K562 (cell line): ENCODE results near the gene GPR142. TPM values are rescaled to one million over a fixed set of nuclear protein-coding genes. Genes with fewer than 3 reads are reported as not detected.

Experiments
- AFF4 ChIP-seq: sonication (generic); formaldehyde crosslinking; IDR thresholded peaks from 2 replicates; pipeline ENCODE4 v1.8.0; 2023; ENCODE audit warnings: mild to moderate bottlenecking, missing genetic modification reagents
- ARID3A ChIP-seq: IDR thresholded peaks from 2 replicates; pipeline ENCODE4 v1.6.1; 2012; ENCODE audit warnings: low read depth, low read length, improper control_type of control experiment, borderline replicate concordance
- BCL6 ChIP-seq: fragments of 250-450 bp; sonication (Bioruptor Pico); IDR thresholded peaks from 2 replicates; pipeline ENCODE4 v1.4.0; 2020
- CHD2 ChIP-seq: IDR thresholded peaks from 2 replicates; pipeline ENCODE4 v1.6.1; 2011; ENCODE audit warnings: low read depth, low read length
- NBN ChIP-seq: fragments of 450-650 bp; IDR thresholded peaks from 2 replicates; pipeline ENCODE4 v1.6.1; 2016; ENCODE audit warnings: low read depth, mild to moderate bottlenecking
- PBX2 ChIP-seq, 2 experiments: IDR thresholded peaks in 1 of 2; conservative IDR thresholded peaks in 1 of 2; 2 replicates each; pipeline ENCODE4 v1.6.1; 2016; ENCODE audit warnings: low read depth in 2 of 2, mild to moderate bottlenecking in 1 of 2, missing compliant biosample characterization in 1 of 2, missing genetic modification characterization in 1 of 2, moderate library complexity in 1 of 2
- PRPF4 ChIP-seq: fragments of 200-400 bp; formaldehyde crosslinking; IDR thresholded peaks from one replicate; pipeline ENCODE4 v1.6.1; 2017; ENCODE audit warnings: low read length, low read depth, mild to moderate bottlenecking; ENCODE audit not compliant: insufficient read depth, poor library complexity, severe bottlenecking
- SAP30 ChIP-seq: fragments of 200-600 bp; sonication (generic); IDR thresholded peaks from 2 replicates; pipeline ENCODE4 v1.6.1; 2012; ENCODE audit warnings: borderline replicate concordance, low read depth, mild to moderate bottlenecking, moderate library complexity, low read length, control low read depth, inconsistent platforms; ENCODE audit not compliant: insufficient read depth, poor library complexity, severe bottlenecking
- TAF1 ChIP-seq: IDR thresholded peaks from 2 replicates; pipeline ENCODE4 v1.6.1; 2011; ENCODE audit warnings: mild to moderate bottlenecking, low read length, moderate library complexity; ENCODE audit not compliant: insufficient read depth, control insufficient read depth, severe bottlenecking; ENCODE audit errors: extremely low read depth
- TAF7 ChIP-seq: fragments of 450-650 bp; IDR thresholded peaks from 2 replicates; pipeline ENCODE4 v1.6.1; 2016; ENCODE audit warnings: missing genetic modification characterization, missing compliant biosample characterization
- TFAP4 ChIP-seq: sonication (generic); formaldehyde crosslinking; IDR thresholded peaks from 2 replicates; pipeline ENCODE4 v1.8.0; 2022; ENCODE audit warnings: missing genetic modification reagents, mild to moderate bottlenecking, moderate library complexity, borderline replicate concordance
- TOE1 ChIP-seq, 2 experiments: fragments of 450-650 bp in 1 of 2; sonication (generic) in 1 of 2; formaldehyde crosslinking in 1 of 2; IDR thresholded peaks; 2 replicates each; pipeline versions ENCODE4 v1.7.1 to v1.8.0; 2016 to 2022; ENCODE audit warnings: borderline replicate concordance in 2 of 2, mild to moderate bottlenecking in 2 of 2, antibody characterized with exemption in 1 of 2, inconsistent platforms in 1 of 2, low read depth in 1 of 2, missing genetic modification reagents in 1 of 2, moderate library complexity in 1 of 2
- USF1 ChIP-seq: sonication (generic); formaldehyde crosslinking; IDR thresholded peaks from 2 replicates; pipeline ENCODE4 v1.9.0; 2022; ENCODE audit warnings: mild to moderate bottlenecking, missing genetic modification reagents
- ZFPM2 ChIP-seq: fragments of 250-450 bp; sonication (Bioruptor Pico); IDR thresholded peaks from 2 replicates; pipeline ENCODE4 v1.5.1; 2022; ENCODE audit warnings: mild to moderate bottlenecking
- ZKSCAN3 ChIP-seq: fragments of 250-450 bp; sonication (Bioruptor Pico); IDR thresholded peaks from 2 replicates; pipeline ENCODE4 v1.4.0; 2020
- polyA plus RNA-seq, 8 experiments: library from polyadenylated mRNA; depleted of rRNA in 4 of 8; stranded (reverse) in 5 of 8; unstranded in 3 of 8; fragments of >200 nt; fragmentation: Nextera tagmentation in 2 of 8; fragmentation: Illumina TruSeq in 1 of 8; extraction: Ambion mirVana in 2 of 8; extraction: Trizol in 1 of 8; gene quantifications; 2 replicates each; pipeline versions ENCODE4 v1.2.1 to v1.2.3, GENCODE V29; 2011 to 2014; ENCODE audit warnings: inconsistent platforms in 1 of 8, missing spikeins in 1 of 8
- total RNA-seq, 7 experiments: library from RNA; depleted of rRNA in 6 of 7; stranded (reverse); fragments of >200 nt in 6 of 7; fragmentation: Illumina TruSeq in 2 of 7; extraction: Trizol in 2 of 7; gene quantifications; 2 replicates each; pipeline versions ENCODE4 v1.2.1 to v1.2.3, GENCODE V29; 2011 to 2021; ENCODE audit warnings: low replicate concordance in 1 of 7

Gene GPR142
- total and polyA plus RNA-seq, 9 of the 15 experiments (the other 6 are each of a cell fraction or from before 2014, with no cell fraction given): not detected

- no peak for TF ChIP-seq PBX2 (CRISPR knock-in tag; IDR thresholded peaks at IDR 0.05; ENCODE audit: low read depth)
- peak; percentile 79 for TF ChIP-seq PBX2 (tag; conservative IDR thresholded peaks at IDR 0.05; ENCODE audit: low read depth)
- no peak for TF ChIP-seq TAF1
- TF ChIP-seq SAP30: peak; percentile 48
- 0 out of 2 replicates have a peak, but pooled peaks have one; percentile 7 for TF ChIP-seq USF1
- TF ChIP-seq TFAP4 (CRISPR knock-in tag): peak; percentile 90
- TF ChIP-seq NBN: peak; percentile 53; the same call in 1 of the 2 replicates
- TF ChIP-seq PRPF4: no peak
- TF ChIP-seq TOE1 (IDR thresholded peaks at IDR 0.05; ENCODE audit: borderline replicate concordance): peak; percentile 20; the same call in 1 of the 2 replicates
- TF ChIP-seq TOE1 (CRISPR knock-in tag; IDR thresholded peaks at IDR 0.05; ENCODE audit: borderline replicate concordance, low read depth): no peak
- TF ChIP-seq ARID3A: peak; percentile 15; the same call in 1 of the 2 replicates
- no peak for TF ChIP-seq TAF7
- TF ChIP-seq ZFPM2 (CRISPR knock-in tag): no peak
- no peak for TF ChIP-seq AFF4 (CRISPR knock-in tag)
- no peak for TF ChIP-seq ZKSCAN3 (CRISPR knock-in tag)
- no peak for TF ChIP-seq CHD2
- TF ChIP-seq BCL6 (CRISPR knock-in tag): 0 out of 2 replicates have a peak, but pooled peaks have one; percentile 17
Observed at GRCh38 chr17:74332763-74333283, 34.5 kb upstream of the GPR142 start (continued).
